RCC 7860 (cell line): Measurements from ENCODE around the gene VAPB.

Experiments
- DNase-seq: peaks from one replicate; pipeline ENCODE4 v3.0.0-alpha.2; 2015; ENCODE audit warnings: low spot score
- FAIRE-seq: peaks from 2 replicates; lab custom pipeline; 2012; peaks lifted over from hg19 to GRCh38; lab: Jason Lieb, UNC

Gene VAPB

DNA sequence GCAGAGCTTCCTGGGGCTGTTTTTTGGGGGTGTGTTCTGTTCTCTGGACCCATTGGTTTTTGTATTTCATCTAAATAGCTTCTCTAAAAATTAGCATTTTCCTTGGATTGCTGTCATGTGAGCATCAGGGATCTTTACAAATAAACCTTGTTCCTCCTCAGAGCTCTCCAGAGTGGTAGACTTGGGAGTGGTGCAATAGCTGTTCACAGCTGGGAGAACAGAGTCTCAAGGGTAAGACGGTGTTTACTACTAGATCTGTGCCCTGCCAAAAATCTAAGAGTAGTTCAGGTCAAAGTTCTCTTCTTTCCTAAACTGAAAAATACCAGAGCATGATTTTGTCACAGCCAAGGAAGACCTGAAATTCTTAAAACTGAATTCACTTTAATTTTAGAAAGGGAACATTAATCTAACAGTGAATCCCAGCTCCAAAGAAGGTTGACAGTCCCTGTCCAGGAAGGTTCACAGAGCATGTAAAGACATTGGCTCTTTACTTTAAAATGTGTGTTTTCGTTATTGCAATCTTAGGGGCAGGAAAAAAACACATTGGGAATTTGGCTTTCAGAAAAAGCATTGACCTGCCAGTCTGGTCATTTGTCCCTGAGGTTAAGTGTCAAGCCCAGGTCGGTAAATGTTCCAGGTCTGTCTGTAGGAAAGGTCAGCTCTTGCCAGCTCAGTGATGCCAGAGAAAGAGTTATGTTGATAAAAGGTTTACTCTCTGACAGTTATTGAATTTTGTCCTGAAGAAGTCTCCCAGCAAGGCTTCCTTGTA is 43.3 kb downstream of the VAPB start:
- DNase-seq = no peak
- FAIRE-seq = no peak

DNA sequence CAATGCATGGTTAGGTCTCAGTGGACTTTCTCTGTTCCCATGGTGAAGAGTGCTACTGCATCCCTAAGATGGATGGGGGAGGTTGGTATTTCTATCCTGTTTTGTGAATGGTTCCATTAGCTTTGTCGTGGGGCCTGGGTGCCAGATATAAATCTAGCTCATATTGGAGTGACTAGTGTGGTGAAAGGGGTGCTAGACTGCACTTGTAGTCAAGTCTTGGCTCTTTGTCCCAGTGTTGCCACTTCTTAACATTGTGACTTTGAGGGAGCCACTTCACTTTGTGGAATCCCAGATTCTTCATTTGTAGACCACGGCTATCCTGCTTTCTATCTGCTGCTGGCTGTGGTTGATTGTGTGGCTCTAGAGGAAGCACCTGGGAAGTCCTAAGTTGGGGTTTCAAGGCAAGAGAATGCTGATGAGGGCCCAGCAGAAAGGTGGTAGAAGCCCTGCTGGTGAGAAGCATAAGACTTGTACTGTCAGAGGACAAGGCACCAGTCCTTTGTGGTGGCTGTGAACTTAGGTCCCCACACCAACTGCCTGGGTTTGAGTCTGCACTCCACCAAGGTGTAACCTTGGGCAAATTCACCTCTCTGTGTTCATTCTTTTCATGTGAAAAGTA is 44.1 kb downstream of the VAPB start:
- DNase-seq = no peak
- FAIRE-seq = no peak

DNA sequence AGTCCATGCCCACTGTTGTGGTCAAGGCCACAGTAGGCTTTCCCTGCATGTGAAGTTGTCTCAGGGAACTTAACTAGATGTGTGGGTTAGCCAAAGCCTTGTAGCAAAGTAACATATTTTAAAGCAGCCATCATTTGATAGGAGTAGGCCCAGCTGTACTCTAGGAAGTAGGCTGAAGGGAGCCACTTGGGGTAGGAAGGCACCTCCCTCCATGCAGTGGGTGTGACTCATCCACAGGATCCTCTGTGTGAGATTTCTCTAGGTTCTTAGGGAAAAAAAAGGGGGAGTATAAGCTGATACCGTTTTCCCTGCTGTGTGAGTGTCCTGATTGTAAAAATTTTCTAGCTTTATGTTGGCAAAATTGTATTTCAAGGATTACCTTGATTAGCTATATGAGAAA is 44.7 kb downstream of the VAPB start:
- peak; percentile 75 for FAIRE-seq
- peak; percentile 61 for DNase-seq

DNA sequence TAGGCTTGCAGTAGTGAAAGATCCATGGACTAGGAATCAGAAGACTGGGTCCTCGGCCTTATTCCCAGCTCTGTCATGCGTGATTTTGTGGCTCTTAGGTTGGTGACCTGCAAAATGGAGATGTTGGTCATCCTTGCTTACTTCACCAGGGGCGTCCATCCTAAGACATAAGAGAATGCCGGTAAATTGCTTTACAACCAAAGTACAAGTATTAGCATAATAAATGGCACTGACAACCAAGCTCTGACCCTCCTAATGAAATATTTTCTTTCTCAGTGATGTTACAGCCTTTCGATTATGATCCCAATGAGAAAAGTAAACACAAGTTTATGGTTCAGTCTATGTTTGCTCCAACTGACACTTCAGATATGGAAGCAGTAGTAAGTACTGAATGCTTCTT is 45.3 kb downstream of the VAPB start:
- no peak for FAIRE-seq
- no peak for DNase-seq

DNA sequence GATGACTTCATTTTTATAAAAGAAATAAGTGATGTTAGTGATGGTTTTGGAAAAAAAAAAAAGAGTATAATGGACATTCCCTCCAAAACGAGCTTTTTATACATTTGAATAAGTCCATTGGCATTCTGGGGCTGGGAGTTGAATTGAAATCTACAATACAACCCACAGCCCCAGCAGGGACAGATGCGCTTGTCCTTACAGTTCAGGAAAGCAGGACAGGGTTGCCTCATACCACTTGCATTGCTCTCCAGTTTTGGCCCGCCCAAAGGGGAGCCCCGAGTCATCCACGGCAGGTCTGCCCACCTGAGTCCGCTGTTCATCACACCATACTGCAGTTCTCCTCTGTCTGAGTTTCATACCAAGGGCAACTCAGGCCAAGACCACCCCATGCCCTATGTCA is 46.2 kb downstream of the VAPB start:
- DNase-seq = no peak
- FAIRE-seq = no peak

DNA sequence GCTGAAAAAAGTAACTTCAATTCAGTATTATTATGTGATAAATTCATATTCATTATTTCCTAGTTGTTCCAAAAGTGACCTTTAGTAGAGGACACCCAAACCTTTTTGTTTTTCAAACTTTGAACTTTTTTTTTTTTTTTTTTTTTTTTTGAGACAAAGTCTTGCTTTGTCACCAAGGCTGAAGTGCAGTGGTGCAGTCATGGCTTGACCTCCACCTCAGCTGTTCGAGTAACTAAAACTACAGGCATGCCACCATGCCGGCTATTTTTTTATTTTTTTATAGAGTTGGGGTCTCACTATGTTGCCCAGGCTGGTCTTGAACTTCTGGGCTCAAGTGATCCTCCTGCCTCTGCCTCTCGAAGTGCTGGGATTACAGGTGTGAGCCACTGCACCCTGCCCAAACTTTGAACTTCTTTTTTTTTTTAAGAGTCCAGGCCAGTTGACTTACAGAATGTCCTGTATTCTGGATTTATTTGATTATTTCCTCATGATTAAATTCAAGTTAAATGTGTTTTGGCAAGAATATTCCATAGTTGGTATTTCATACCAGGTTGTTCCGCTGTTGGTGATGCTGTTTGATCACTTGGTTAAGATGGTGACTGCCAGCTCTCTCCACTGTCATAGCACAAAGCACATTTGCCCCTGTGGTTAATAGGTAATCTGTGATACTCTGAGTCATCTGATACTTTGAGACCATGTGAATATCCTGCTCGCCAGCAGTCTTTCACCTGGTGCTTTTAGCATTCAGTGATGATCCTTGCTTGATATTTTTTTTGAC is 48.0 kb downstream of the VAPB start:
- FAIRE-seq (peak; percentile 95), DNase-seq (peak; percentile 78)

DNA sequence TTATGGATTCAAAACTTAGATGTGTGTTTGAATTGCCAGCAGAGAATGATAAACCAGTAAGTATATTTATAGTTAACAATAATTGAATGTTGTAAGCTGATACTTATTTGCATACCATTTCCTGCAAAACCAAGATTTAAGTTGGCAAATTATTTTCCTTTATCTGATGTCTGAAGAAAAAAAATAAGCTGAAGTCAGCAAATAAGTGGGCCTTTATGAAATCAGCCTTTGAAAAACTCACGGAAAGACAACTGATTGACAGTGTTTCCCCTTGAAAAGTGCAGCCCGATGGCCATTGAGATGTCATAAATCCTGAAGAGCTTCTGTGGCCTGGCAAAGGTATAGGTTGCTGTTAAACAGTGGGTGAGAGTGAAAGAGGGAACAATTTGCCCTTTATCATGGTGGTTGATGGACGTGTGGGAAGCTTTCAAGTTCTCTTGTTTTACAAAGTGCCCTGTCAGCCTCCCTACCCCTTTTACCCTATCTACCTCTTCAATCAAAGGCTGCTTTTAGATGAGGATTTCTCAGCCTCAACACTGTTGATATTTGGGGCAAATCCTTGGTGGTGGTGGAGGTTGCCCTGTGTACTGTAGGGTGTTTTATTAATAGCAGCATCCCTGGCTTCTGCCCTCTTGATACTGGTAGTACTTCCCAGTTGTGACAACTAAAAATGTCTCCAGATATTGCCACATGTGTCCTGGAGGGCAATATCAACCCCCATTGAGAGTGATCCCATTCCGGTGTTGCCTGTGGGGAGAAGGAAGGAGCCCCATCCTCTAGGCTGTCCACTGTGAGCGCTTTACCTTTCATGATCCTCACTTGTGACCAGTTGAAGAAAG is 50.2 kb downstream of the VAPB start:
- DNase-seq (no peak), FAIRE-seq (no peak)

DNA sequence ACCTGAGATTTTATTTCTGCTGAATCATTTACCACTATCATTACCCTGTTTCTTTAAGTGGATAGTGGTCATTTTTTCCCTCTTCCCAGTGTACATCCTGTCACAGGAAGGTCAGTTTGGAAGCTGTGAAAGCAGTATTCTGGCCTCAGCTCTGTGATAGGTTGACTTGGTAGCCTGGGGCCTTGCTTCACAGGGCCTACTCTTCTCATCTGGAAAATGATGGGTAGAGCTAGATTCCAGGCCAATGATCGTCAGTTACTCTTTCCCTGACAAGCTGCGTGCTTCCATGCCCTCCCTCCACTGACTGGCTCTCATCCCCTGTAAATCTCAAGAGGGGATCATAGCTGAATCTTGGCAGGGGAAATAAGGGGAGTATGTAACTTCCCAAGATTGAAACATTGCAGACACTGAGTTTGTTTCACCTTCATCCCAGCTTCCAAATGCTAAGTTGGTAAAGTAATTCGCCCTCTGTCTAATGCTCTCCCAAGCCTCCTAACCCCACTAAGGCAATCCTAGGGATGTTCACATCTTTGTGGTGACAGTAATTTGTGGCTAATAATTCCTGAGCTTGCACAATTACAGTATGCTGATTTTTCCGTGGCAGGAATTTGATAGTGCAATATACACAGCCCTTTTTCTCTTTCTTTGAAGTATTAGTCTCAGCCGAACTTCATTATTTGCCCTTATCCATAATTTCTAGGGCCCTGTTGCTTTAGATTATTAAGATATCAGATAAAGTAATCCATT is 51.2 kb downstream of the VAPB start:
- FAIRE-seq (no peak), DNase-seq (no peak)

DNA sequence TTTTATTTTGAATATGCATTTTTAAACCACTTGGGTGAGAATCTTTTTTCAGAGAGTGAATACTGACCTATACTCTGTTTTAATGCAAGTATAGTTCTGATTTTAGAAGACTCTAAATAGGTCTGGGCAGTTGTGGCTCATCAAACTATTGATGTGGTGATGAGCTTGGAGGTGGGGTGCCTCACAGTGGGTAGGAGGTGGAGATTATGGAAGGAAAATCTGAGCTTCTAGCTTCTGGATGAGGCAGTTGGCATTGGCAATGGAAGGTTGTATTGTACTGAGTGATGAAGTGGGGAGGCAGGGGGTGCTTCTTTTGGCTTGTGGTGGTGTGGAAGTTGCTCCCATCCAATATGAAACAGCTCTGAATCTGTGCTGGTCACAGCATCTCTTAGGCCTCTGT is 52.7 kb downstream of the VAPB start:
- no peak for DNase-seq
- no peak for FAIRE-seq

DNA sequence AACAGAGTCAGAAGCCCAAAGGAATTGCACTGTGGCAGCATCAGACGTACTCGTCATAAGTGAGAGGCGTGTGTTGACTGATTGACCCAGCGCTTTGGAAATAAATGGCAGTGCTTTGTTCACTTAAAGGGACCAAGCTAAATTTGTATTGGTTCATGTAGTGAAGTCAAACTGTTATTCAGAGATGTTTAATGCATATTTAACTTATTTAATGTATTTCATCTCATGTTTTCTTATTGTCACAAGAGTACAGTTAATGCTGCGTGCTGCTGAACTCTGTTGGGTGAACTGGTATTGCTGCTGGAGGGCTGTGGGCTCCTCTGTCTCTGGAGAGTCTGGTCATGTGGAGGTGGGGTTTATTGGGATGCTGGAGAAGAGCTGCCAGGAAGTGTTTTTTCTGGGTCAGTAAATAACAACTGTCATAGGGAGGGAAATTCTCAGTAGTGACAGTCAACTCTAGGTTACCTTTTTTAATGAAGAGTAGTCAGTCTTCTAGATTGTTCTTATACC is 55.8 kb downstream of the VAPB start:
- FAIRE-seq (no peak), DNase-seq (no peak)

DNA sequence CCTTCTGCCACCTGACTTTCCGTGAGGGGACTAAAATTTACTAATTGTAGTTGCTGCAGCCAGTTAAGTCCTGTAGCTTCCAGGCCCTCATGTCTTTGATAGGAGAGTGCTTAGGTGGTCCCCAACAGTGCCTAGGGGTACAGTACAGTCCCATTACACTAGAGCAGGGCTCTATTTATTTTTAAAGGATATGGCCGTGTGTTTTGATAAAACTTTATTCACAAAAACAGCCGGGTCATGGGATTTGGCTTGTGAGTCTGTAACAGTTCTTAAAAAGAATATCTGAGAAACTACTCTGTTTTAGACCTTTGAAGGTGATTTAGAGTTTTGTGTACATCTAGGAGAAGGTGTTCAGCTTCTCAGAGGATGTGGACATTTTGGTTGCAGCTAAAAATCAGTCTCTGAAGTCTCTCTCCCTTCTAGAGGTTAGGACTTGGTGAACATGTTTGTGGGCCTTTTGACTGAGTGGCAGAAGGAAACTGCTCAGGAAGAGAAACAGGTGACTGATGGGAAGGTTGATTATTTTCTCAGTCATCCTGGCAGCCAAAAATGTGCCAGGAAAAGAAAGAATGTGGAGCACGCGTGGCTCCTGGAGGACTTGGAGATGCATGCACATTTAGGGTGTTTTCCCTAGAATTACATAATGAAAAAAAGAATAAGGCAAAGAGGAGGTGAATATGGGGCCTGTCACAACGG is 57.4 kb downstream of the VAPB start:
- FAIRE-seq (no peak), DNase-seq (no peak)

DNA sequence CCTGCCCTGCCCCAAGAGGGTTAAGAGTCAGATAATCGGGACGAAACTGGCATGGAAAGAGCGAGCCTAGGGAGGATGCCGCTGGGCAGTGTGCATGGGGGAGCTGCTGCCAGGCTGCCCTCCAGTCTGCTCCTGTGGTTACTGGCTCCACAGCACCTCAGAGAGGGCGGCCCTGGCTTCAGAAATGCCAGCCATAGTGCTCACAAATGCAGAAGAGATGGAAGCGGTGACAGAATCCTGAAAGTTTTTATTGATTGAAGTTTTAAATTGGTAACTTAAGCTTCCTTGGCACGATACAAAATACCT is 57.9 kb downstream of the VAPB start:
- no peak for FAIRE-seq

DNA sequence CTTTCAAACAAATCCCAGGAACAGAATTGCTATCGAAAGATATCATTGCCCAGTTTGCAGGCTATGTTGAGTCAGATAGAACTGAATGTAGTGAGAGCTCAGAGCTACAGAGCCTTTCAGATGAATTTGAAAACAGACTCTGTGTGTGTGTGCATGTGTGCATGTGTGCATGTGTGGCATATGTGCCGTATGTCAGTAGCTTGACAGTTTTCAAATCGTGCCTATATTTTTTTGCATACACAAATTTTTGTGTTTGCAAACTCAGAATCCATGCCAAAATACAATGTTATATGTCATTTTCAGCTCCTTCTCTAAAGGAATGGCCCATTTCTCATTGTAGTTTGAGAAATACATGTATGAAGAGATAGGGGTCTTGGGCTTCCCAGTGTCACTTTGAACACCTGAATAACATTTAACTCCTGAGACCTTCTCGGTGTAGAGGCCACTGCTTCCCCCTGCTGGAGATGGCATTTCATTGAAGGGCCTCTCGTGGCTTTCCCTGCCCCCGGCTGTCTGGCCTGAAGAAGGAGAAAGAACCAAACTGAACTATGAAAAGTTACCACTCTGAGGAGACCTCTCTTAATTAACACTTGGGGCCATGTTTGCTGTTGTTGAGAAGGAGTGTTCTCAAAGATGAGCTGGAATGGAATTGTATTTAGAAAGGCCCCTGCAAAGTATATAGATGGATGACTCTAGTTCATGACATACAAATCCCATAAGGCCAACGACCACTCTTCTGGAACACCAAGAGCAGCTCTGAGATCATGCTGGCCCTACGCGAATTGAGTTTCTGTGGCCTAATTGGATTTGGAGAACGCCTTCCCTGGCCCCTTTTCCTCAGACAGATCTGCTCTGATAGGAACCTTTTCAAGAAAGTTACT is 58.7 kb downstream of the VAPB start:
- peak; percentile 49 for DNase-seq
- FAIRE-seq = no peak

More for the DNA sequence above, 57.9 kb downstream of the VAPB start:
- DNase-seq = no peak

DNA sequence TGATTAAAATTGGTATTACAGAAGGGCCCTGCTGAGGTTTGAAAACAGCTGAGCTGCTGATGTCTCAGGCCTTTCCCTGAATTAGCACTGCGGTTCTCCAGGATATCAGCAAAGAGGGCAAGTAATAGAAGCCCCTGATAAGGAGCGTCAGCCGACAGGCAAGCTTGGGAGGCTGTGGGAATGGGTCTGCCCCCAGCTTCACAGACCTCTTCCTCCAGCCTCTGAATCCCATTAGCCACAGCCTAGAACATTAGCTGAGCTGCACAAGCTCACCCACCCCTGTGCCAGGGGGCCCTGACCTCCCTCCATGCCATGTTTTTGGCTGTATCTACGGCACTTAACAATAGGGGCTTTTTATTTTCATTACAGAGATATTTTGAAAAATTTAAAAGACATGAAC is 59.9 kb downstream of the VAPB start:
- no peak for DNase-seq
- no peak for FAIRE-seq

DNA sequence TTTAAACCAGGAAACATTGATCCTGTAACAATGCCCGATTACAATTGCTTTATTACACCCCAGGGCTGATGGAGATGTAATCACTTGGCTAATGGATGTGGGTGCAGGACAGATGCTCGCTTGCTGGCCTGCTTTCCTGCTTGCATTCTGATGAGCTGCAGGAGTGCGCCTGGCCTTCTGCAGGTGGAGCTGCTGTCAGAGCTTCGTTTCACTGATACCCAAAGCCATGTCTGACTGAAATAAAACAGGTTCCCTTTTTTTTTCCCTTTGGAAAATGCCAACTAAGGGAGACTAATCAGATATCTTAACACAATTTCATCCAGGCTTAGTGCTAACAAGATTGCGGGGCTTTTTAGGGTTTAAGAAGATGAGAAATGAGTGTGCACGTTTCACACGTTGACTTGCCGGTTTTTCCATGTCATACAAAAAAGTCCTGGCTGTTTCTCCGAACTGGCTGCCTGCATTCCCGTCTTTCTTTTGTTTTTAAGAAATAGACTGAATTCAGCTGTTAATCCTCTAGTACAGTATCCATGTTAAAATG is 60.7 kb downstream of the VAPB start:
- FAIRE-seq = no peak
- no peak for DNase-seq

DNA sequence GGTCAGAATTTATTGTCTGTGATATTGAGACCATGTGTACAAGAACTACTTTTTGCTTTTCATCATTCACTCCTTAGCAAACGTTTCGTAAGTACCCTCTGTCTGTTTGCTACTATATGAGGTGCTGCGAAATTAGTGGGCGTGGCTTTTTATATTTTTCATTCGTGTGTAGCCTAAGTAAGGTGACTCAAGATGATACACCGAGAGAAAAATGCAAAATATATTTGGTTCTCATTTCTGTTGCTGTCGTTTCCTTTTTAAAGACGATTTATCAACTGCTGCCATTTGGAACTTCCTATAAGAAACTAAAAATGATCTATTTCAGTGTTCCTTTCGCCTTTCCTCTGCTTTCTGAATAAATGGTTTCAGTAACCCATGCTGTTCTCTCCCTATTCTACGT is 61.2 kb downstream of the VAPB start:
- no peak for FAIRE-seq
- no peak for DNase-seq

DNA sequence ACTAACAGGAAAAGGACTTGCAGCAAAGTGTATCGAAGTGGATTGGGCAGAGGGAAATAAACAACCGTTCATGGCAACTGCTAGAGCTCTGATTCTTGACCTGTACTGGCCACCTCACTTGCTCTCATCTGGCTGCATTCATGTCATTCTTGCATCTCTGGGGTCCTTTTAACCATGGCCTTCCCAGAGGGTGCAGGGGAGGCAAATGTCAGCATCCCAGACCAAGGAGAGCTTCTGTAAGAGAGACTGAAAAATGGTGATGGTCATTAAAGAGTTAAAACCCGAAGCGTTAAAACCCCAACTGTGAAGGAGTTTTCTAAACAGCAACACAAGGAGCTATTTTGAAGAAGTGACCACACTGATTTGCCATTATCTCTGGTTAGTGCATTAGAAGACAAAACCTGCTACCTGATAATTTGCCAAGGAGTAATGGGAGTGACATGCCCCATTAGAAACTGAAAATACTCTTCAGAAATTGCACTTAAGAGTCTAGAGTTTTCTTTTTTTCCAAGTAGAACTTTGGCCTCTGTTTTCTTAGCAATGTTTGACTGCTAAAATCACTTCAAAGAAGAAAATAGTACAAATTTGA is 63.7 kb downstream of the VAPB start:
- no peak for FAIRE-seq
- DNase-seq = no peak

DNA sequence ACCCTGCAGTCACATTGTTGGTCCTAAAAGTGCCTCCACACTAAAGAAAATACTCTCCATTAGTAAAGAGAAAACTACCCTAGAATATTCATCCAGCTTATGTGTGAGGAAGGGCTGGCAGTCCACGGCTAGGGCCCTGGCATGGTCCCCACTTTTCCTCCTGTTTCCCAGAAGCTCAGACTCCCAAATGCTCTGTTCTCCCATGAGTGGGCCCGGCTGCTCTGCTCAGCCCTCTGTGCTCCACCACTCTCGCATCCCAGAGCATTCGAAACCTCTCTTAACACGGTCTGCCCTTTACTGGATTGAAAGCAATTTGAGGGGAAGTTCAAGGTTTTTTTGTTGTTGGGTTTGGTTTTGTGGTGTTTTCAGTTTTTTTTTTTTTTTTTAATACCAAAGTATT is 64.4 kb downstream of the VAPB start:
- DNase-seq = no peak
- no peak for FAIRE-seq
